HG02678 (cell line): ENCODE data around the gene ZBTB43.

Experiments used
- ATAC-seq: cut with Tn5 transposase; IDR thresholded peaks from one replicate; pipeline ENCODE4 v1.9.1; 2021; ENCODE audit warnings: mild to moderate bottlenecking, moderate library complexity; ENCODE audit not compliant: unreplicated experiment

ZBTB43 gene

DNA sequence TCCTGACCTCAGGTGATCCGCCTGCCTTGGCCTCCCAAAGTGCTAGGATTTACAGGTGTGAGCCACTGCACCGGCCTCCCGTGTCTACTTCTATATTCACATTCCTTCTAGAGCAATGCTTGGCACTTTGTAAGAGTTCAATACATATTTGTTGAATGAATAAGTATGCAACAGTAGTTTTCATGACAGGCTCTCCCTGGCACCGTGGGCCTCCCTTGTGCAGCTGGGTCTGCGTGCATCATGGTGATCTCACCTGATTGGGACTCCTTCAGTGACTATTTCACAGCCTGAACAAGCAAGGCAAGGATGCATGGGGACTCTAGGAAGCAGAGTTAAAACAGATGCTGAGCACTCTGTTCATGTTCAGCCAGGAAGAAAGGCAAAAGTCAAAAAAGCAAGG, 48.8 kb downstream of the ZBTB43 start:
- ATAC-seq = no peak

DNA sequence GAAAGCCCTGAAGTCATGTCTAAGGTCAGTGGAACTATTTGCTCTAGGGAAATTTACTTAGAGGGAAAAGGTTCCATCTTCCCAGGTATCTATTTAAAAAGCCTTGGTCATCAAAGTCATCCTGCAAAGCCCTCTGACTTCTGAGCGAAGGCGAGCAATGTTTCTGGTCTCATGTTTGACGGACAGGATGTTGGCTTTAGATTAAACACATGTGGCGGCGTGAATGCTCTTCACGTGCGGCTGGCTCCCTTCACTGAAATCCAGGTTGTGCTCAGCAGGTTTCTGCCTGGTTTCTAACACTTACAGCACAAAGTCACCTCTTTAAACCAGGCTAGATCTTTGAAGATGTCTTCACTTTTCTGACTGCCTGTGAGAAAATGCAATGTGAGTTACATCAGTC, 49.9 kb downstream of the ZBTB43 start:
- no peak for ATAC-seq

DNA sequence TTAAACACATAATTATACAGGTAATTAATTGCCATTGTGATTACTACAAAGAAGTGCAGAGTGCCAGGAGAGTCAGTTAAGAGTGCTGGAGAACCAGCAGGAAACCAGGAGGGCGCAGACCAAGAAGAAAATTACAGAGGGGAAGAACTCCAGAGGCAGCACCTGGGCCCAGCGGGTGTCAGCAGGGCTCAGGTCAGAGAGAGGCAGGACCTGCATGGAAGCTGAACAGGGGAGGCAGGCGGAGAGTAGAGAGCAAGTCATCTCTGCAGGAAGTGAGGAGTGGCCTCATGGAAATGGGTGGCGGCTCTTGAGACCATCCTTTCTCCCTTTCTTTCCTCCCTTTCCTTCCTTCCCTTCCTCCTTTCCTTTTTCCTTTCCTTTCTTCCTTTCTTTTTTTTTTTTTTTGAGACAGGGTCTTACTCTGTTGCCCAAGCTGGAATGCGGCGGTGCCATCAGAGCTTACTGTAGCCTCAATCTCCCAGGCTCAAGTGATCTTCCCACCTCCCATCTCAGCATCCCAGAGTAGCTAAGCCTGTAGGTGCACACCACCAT, 51.6 kb downstream of the ZBTB43 start:
- ATAC-seq = no peak

DNA sequence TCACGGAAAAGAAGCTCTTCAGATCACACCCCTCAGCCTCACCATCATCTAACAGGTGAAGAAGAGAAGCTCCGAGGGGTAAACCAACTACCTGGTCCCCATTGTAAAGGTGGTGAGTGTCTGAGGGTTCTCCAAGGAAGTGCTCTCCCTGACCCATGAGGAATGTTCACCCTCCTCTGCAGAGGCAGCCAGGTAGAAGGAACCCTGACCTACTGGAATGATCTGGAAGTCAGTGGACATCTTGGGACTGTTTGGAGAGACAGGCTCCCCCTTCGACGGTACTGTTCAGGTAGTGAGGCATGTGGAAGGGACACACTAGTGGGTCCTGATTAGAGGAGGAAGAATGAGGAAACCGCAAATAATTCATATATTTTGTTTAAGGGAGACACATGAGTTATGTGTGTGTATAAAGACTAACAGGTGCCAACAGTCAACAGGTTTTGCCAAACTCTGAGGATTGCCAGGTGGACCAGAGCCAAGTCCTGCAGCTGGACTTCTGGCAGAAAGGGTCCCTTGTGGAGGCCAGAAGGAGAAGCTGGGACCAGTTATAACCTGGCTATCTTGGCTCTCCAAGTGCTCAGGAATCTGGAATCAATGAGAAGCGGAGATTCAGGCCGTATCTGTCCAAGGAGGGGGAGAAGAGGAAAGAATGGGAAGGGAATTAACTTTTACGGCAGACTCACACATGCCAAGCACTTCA, 52.6 kb downstream of the ZBTB43 start:
- no peak for ATAC-seq

DNA sequence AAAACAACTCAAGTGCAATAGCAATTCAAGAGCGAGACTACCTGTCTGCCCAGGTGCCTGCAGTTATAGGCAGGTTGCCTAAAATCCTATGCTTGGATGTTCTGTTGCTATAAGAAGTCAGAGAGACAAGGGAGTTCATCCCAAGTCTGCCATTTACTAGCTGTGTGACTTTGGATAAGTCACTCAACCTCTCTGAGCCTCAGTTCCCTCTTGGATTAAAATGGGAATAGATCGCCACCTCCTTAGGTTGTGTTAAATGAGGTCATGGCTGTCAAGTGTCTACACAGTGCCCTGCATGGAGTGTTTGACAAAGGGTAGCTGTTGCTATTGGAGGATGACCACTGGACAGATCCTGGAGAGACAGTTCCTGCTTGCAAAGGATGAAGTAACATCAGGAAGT, 54.3 kb downstream of the ZBTB43 start:
- no peak for ATAC-seq

DNA sequence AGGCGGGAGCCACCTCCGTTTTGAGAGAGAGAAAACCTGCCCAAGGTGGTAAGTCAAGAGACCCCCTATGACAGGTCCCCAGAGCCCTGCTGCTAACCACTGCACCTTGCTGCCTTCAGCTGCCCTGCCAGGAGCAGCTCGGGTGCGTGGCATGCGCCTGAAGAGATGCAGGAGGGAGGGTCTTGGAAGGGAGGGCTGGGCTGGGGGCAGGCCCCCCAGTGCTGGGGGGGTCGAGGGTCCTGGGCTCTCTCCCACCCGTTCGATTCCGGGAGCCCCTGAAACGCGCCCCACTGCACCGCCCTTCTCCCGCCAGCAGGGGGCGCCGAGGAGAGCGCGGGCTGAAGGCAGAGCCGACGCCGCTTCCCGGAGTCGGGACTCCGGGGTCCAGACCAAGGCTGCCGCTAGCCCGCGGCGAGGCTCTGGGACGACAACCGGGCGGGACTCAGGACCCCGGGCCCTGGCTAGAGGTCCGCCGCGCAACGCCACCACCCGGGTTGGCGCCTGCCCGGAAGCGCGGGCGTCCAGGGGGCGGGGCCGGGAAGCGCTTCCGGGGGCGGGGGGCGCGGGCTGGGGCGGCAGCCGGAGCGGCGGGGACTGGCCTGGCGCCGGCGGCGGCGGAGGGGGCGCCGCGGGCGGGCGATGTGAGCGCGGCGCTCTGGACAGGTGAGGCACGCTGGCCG, 55.4 kb downstream of the ZBTB43 start, which contains the start of gene ZBTB34:
ZBTB34 (plus strand) TSS at position 563 of the 680 bp plus-strand sequence. CDS start 18,761 bp downstream, outside the sequence.
- peak; percentile 74 for ATAC-seq

DNA sequence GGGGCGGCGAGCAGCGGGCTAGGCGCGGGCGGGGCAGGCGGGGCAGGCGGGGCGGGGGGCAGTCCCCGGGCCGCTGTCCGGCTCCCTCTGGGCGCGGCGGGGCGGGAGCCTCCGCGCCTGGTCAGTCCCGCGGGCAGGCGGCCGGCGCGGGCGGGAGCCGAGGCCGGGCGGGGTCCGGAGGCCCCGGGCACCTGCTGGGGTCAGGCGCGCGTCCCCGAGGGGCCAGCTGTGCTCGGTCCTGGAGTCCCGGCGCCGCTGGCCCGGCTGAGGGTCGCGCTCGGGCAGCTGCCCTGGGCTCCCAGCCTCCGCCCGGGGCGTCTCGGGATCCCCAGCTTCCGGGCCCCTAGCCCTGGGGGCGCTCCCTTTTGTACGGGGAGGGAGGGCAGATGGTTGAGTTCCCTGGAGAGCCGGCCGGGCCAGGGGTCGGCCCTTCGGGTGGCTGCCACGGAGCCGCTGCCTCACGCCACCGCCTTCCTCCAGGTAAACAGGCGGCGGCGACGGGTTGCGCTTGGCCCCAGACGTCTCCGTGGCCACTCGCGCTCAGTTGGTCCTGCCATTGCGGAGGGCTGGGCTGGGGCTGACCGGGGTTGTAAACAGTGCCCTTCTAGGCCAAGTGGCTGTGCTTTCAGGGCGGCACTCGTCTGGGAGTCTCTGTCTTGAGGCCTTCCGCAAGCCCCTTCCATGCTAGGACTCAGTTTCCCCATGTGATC, 56.1 kb downstream of the ZBTB43 start:
- ATAC-seq = peak; percentile 32

DNA sequence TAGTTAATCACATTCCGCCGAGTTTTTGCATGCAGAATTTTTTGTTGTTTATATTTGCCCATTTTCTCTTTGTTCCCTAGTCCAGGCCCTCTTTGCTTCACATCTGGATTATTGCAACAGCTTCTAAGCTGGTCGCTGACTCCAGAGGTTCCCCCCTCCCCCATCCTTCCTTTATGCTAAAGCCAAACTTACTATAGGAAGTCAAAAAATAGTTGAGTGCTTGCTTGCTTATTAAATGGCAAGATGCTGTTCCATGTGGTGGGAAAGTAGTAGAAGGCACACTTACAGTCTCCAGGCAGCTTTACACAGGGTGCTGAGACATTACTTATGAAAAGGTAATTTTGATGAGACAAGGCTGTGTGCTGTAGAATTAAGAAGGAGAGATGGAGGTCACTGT, 56.9 kb downstream of the ZBTB43 start:
- no peak for ATAC-seq

DNA sequence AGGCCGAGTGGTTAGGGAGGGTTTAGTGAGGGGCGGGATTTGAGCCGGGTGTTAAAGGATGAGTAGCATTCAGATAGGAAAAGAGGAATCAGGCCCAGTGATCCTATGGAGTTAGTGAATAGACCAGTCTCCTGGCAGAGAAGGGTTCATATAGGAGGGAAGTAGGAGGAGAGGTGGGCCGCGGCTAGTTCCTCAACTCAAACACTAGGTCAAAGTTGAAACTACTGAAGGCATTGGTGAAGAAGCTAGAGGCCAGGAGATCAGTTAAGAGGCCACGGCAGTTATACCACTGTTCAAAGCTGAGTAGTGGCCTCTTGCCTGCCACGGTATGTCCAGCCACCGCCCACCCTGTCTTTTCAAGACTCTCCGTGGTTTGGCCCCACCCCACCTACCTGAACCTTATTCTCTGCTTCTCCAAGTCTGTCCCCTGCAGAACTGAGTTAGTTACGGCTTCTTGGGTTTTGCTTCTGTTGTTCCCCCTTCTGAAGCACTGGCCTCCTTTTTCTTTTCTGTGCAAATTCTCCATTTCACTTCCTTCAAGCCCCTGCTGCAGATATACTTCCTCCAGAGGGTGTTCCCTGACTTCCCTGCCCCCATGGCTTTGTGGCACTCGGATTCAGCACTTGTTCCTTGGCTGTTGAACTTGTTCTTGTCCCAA, 57.4 kb downstream of the ZBTB43 start:
- ATAC-seq = no peak

DNA sequence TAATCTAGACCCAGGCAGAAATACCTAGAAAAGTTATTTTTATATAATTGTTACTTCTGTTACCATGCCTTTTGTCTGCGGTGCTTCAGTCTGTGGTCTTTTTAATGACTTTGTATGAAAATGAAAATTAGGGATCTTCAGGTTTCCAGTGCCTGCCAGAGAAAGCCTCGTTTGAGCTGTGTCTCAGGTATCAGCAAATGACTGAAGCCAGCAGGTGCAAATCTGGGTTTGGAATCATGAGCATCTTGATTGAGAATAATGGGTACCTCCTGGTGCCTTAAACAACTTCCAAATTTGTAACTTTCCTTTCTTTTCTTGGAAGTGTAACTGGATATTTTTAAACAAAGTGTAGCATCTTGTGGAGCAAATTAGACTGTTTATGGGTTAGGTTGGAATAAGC, 59.9 kb downstream of the ZBTB43 start:
- no peak for ATAC-seq

DNA sequence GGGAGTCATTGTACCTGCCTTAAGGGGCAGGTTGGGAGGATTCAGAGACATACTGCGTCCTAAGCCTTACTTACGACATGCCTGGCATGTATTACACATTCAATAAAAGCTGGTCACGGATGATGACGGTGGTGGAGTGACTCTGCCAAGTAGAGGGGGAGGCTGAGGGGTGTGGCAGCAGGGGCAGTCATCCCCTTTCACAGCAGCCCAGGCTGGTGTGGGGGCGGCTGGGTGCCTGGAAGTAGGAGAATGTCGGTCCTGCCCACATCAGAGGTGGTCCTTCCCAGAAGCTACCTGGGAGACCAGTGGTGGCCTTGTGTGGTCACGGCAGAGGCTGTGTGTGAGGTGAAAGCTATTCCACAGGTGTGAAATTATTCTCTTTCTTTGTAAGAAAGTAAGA, 64.5 kb downstream of the ZBTB43 start:
- no peak for ATAC-seq

DNA sequence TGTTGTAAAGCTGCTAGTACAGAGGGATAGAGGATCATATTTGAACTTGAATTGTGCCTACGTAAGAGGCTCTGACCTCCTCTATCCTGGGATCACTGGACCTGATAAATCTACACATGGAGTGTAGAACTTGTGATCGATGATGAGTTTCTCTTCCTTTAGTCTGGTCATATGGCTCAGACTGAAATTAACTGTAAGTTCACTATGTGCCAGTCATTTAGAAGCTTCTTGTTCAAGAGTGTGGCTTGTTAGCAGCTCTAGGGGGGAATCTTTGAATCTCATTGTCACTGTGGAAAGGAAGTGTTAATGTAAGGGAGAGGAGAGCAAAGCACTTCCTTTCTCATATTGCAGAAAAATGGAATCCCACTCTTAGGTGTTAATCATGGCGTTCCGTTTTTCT, 67.7 kb downstream of the ZBTB43 start:
- no peak for ATAC-seq

DNA sequence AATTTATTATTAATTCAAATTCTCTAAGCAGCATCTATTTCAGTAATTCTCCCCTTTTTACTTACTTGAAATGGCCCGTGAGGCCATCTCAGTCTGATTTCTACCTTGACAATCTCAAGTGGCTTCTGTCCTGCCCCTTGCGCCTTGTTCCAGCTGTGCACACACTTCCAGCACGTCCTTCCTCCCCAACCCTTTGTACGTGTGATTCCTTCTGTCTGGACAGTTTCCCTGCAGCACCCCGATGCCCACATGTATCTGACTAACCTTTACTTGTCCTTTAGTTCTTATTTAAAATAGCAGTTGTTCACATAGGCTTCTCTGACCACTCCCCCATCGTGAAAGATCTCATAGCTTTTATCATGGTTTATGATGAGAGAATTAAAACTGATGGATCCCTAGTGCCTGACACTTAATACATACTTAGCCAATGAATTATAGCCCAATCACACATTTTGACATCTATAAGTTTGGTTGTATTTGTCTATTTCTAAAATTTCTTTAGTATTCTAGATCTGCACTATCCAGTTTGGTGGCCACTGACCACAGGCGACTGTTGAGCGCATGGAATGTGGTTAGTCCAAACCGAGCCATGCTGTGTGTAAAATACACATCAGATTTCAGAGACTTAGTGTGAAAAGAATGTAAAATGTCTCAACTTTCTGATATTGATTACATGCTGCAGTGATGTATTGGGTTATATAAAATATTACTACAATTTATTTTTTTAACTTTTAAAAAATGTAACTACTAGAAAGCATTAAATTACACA, 69.9 kb downstream of the ZBTB43 start:
- no peak for ATAC-seq

DNA sequence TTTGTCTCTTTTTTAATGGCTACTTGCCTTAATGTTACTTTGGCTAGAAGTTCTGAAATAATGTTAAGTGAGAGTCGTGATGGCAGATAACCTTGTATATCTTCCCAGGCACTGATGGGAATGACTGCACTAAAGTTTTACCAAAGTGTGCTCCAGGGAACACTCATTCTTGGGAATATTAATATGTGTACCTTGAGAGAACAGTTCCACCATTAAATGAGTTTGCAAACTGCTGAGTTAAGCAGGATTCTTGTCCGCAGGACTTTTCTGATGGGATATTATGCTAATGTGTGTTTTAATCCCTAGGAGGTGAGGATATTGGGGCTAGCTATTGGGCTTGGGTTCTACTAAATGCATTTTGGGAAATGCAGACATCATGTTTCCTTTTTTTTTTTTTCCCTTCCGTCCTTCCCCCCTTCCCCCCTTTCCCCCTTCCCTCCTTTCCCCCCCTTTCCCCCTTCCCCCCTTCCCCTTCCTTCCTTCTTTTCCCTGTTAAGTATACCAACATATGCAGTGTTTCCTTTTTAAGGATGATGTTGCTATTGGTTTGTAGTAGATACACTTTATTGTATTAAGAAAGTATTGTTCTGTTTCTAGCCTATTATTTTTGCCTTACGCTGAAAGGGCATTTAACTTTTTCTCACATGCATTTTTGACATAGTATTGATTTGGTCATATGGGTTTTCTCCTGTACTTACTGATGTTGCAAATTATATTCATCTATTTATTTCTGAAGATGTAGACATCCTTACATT, 71.1 kb downstream of the ZBTB43 start:
- ATAC-seq = no peak

DNA sequence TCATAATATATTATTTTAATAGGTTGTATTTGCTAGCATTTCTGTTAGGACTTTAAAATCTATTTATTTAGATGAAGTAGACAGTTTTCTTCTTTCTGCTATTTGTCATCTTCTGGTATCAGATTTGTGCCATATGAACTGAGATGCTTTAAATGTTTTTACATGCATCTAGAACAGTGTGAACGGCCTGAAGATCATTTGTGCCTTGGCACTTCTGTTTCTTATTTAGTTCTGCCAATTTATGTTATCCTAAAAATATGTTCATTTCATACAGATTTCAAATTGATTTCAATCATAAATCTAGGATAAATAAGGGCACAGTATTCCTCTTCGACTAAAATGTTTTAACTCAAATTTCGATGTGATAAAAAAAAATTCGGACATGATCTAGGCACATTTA, 71.7 kb downstream of the ZBTB43 start:
- no peak for ATAC-seq

DNA sequence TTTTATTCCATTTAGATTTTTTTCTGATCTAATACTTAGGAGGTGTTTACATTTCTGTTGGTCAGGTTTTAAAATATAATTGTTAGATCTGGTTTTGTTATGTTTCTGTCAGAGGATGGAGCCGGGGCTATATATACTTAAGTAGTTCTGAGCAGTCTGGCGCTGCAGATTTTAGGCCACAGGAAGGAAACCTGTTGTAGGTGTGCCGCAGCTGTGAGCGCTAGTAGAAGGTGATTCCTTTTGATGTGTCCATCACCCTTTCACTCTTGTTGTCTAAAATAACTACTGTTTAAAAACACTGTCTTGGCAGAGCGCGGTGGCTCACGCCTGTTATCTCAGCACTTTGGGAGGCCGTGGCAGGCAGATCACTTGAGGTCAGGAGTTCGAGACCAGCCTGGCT, 72.6 kb downstream of the ZBTB43 start:
- ATAC-seq = no peak

DNA sequence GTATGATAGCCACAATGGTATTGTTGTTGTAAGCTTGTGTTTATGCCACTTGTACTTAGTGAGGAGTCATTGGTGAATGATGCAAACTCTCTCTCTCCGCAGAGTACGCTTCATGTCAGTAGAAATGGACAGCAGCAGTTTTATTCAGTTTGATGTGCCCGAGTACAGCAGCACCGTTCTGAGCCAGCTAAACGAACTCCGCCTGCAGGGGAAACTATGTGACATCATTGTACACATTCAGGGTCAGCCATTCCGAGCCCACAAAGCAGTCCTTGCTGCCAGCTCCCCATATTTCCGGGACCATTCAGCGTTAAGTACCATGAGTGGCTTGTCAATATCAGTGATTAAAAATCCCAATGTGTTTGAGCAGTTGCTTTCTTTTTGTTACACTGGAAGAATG, 74.4 kb downstream of the ZBTB43 start:
- no peak for ATAC-seq

DNA sequence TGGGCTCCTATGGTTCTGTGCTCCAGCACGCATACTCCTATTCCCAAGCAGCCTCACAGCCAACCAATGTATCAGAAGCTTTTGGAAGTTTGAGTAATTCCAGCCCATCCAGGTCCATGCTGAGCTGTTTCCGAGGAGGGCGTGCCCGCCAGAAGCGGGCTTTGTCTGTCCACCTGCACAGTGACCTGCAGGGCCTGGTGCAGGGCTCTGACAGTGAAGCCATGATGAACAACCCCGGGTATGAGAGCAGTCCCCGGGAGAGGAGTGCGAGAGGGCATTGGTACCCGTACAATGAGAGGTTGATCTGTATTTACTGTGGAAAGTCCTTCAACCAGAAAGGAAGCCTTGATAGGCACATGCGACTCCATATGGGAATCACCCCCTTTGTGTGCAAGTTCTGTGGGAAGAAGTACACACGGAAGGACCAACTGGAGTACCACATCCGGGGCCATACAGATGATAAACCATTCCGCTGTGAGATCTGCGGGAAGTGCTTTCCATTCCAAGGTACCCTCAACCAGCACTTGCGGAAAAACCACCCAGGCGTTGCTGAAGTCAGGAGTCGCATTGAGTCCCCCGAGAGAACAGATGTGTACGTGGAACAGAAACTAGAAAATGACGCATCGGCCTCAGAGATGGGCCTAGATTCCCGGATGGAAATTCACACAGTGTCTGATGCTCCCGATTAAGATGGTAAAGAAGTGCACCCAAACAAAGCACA, 75.5 kb downstream of the ZBTB43 start:
- no peak for ATAC-seq

DNA sequence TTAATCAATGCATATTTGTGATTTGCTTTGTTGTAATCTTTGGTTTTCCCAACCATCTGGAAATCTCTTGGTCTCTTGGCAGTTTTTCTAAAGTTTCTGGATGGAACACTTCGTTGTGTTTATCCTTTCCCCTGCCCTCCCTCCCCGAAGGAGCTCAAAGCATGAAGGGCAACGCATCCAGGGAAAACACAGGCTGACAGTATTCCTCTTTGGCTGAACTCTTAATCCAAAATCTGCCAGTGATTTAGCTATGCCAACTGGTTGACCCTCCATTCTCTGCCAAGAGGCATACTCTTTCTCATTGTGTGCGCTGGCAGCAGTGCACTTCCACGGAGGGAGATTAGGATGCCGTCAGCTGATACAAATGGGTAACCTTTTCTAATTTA, 76.1 kb downstream of the ZBTB43 start:
- ATAC-seq = no peak
